NCI-H128 (cell line): ENCODE results near the gene DHFR2.
"Not testable (repeated sequence)": the region's sequence is repeated elsewhere in the genome, so short reads cannot be mapped to it uniquely, and the experiment has no call there.

Experiments used
- DNase-seq: peaks from one replicate; lab custom pipeline; 2025; ENCODE audit not compliant: unreplicated experiment; lab: John Stamatoyannopoulos, UW

DHFR2 gene

DNA sequence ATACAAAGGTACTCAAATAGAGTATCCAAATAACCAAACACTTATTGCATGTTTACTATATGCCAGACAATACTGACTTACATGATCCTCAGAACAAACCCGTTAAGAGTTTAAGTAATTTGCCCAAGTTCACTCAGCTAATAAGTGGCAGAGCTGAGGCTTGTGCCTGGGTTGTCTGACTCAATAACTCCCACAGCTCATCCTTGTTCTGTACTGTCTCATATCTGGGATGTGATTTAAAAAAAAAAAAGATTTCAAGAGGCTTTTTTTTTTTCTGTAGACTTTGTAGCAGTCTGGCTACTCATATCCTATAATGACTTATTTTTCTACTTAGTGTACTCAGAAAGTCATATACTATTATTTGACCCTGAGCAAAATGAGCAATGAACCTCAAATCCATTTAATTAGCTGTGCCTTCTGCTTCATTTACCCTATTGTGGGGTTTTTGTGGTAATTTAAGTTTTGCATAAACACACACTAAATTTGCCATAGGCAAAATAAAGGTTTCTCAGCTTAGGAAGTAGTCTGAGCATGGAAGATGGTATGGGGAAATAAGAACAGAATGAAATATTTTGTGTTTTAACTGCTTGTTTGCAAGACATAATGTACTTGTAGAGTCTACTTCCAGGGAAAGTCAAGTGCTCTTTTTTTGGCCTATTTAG, 3.2 kb upstream of the DHFR2 start:
- DNase-seq: no peak

DNA sequence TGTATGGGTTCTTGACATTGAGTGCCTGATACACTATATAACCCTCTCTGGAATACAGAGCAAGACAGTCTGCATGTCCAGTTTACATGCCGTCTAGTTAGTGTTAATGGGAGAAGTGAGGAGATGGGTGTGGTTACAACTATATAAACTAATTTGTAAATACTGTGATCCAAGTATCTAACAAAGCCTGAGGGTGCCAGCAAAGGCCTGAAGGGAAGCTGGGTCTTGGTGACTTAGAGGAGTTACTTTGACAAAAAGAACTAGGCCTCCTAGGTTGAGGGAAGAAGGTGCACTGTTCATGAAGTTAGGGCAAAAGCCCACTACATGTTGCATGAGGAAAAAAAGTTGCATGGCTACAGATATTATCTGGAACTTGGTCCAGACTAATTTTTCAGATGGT, 2.4 kb upstream of the DHFR2 start:
- DNase-seq: no peak

- no peak for DNase-seq
Observed at GRCh38 chr3:94064243-94064860, 1.6 kb upstream of the DHFR2 start.

DNA sequence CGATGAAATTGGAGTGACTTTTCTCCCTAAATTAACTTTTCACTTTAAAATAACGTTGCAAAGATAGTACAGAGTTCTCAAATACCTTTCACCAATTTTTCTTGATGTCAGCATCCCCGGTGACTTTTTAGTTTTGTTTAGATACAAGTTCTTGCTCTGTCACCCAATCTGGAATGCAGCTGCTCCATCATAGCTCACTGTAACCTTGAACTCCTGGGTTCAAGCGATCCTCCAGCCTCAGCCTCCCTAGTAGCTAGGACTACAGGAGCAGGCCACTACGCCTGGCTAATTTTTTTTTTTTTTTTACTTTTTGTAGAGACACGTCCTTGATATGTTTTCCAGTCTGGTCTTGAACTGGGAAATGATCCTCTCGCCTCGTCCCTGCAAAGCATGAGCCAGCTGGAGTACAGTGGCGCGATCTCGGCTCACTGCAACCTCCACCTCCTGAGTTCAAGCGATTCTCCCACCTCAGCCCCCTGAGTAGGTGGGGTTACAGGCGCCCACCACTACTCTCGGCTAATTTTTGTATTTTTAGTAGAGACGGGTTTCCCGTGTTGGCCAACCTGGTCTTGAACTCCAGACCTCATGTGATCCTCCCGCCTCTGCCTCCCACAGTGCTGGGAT, 892 bp upstream of the DHFR2 start:
- DNase-seq: no peak

DNA sequence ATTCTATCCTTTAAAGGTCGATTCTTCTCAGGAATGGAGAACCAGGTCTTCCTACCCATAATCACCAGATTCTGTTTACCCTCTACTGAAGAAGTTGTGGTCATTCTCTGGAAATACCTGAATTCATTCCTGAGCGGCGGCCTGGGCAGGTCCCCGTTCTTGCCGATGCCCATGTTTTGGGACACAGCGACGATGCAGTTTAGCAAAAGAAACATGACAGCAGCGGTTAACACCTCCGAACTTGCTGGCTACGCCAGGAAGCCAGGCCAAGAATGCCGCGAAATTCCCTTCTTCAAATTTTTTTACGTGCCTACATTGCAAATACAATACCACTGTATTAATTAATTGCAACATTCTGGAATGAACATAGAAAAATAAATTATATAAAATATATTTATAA, 1.4 kb downstream of the DHFR2 start:
- no peak for DNase-seq

DNA sequence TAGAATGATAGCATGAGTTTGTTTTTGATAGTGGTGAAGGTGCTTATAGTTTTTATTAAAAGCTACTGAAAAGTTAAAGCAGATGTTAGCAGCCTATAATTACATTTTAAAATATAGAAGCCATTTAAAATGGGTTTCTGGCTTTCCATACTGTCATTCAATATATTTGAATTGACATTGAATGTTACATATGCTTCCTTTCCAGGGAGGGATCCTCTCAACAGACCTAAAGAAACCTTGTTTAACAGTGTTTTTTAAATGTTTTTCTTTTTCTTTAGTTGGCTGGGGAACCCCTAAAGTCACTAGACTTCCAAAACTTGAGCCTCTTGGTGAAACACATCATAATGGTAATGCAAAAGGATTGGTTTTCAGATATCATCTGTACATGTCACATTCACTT, 12.2 kb downstream of the DHFR2 start:
- DNase-seq: no peak

DNA sequence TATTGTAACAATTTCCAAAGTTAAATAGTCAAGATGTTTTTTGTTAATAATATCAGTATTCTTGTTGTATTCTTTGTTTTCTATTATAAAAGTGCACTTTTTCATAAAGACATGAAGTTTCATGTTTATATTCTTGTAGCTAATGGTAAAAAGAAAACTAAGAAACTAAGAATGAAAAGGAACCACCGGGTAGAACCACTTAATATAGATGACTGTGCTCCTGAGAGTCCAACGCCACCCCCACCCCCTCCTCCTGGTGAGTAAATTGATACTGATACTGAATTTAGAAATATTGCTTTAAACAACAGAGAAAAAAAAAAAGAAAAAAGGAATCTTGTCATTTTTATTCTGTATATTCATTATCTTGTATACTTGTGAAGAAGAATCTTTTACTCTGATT, 13.4 kb downstream of the DHFR2 start:
- DNase-seq: no peak

DNA sequence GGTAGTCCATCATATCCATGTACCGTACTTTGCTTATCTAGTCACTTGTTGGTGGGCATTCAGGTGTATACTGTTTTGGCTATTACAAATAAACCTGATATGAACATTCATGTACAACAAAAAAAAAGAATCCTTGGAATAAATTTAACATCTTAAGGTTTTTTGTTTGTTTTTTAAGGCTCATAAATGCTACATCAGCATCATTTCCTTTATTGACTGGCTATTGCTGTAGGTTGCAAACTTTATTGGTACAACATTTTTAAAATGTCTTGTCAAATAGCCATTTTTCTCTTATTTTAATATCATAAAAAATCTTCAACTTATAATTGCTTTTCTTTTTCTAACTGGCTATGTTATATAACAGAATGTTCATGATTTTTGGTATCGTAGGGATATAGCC, 16.2 kb downstream of the DHFR2 start:
- no peak for DNase-seq

DNA sequence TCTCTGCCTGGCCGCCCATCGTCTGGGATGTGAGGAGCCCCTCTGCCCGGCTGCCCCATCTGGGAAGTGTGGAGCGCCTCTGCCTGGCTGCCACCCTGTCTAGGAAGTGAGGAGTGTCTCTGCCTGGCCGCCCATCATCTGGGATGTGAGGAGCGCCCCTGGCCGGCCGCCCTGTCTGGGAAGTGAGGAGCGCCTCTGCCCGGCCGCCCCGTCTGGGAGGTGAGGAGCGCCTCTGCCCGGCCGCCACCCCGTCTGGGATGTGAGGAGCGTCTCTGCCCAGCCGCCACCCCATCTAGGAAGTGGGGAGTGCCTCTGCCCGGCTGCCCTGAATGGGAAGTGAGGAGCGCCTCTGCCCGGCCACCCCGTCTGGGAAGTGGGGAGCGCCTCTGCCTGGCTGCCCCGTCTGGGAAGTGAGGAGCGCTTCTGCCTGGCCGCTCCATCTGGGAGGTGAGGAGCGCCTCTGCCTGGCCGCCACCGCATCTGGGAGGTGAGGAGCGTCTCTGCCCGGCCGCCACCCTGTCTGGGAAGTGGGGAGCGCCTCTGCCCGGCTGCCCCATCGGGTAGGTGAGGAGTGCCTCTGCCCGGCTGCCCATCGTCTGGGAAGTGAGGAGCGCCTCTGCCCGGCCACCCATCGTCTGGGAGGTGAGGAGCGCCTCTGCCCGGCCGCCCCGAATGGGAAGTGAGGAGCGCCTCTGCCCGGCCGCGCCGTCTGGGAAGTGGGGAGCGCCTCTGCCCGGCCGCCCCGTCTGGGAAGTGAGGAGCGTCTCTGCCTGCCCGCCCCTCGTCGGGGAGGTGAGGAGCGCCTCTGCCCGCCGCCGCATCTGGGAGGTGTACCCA, 18.4 kb downstream of the DHFR2 start:
- not testable (repeated sequence) for DNase-seq

GRCh38 chr3:94043285-94043684, 19.4 kb downstream of the DHFR2 start:
- no peak for DNase-seq

DNA sequence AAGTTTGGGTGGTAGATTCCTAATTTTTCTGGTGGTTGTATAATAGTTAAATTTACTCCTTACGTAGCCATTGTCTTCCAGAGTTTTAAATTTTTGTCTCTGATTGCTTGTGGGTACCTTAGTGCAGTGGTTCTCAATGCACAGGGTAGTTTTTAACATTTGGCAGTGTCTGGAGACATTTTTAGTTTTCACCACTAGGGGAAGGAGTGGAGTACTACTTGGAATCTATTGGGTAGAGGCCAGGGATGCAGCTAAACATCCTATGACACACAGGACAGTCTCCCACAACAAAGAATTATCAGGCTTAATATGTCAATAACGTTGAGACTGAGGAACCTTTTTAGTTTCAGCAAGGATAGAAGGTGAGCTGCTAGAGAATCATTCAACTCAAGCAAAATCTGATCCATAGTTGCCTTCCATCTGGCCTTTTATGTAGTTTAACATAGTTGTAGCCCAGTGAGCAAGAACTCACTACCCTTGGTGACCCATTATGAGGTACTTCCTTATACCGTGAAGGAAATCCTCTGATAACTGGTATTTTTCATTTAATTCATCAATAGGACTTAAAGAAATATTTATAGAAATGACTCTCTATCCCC, 25.7 kb downstream of the DHFR2 start:
- DNase-seq: no peak

- no peak for DNase-seq
Observed at GRCh38 chr3:94028093-94028837, 34.5 kb downstream of the DHFR2 start, which contains the start of gene STX19. STX19 (minus strand) TSS chr3:94028597; CDS start chr3:94015269, 13,328 bp downstream.

- no peak for DNase-seq
Observed at GRCh38 chr3:94026623-94027022, 36.1 kb downstream of the DHFR2 start.

DNA sequence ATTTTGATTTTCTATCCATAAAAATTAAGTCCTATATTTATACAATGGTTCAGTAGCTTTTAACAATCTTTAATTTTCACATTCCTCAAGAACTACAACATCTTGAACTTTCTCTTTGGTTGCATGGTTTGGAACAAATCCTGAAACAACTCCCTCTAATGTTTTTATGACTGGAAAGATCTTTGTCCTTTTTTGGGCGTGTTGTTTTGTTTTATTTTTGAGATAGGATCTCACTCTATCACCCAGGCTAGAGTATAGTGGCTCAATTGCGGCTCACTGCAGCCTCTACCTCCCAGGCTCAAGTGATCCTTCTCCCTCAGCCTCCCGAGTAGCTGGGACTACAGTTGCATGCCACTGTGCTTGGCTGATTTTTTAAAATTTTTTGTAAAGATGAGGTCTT, 38.3 kb downstream of the DHFR2 start:
- DNase-seq: no peak

GRCh38 chr3:94020293-94020692, 42.4 kb downstream of the DHFR2 start:
- DNase-seq: no peak

- no peak for DNase-seq
Observed at GRCh38 chr3:94019659-94020058, 43.1 kb downstream of the DHFR2 start.

DNA sequence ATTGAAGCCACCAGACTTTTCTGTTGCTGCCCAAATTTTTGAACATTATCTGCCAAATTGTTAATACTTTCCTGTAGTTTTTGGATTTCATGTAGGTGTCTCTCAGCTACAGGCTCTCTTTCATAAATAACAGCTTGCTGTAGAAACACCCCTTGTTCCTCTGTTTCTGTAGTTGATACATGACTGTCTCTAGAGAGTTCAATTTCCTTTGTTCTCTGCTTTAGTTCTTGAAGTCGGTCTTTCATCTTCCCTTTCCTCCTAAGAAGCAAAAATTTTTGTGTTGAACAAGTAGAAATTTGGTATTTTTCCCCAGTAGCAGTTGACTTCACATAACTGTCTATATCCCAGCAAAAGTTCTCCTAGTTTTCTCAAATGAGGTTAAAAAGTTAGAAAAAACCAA, 47.7 kb downstream of the DHFR2 start:
- no peak for DNase-seq

GRCh38 chr3:94012185-94012584, 50.5 kb downstream of the DHFR2 start:
- DNase-seq: no peak

GRCh38 chr3:94011233-94011711, 51.4 kb downstream of the DHFR2 start:
- DNase-seq: no peak

DNA sequence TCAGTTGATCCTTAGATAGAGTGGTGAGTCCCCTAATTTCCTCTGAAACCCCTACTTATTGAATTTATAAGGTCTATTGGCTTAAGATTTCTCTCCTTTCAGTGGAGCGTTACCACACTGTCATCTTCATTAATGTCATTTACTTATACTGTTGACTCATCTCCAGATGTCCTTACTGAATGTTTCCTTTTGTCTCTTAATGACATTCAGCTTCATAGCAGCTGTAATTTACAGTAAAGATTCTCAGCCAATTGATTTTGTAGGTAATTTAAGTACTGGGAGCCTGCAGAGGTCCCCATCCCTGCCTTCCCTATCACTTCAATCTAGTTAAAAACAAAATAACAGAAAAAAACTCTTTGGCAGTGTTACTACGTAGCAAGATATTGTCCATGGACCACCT, 53.1 kb downstream of the DHFR2 start:
- DNase-seq: no peak
